HG03039 (cell line): Measurements from ENCODE around the gene DPYD.

Source experiments
- ATAC-seq: cut with Tn5 transposase; IDR thresholded peaks from one replicate; pipeline ENCODE4 v1.9.1; 2021; ENCODE audit warnings: mild to moderate bottlenecking, moderate library complexity; ENCODE audit not compliant: unreplicated experiment

Gene DPYD

GRCh38 chr1:97461782-97462181 lies 459.1 kb downstream of the DPYD start:
- ATAC-seq = peak; percentile 82

- no peak for ATAC-seq
Measured at GRCh38 chr1:97457446-97458089, 463.3 kb downstream of the DPYD start.

GRCh38 chr1:97451944-97452343 lies 468.9 kb downstream of the DPYD start:
- no peak for ATAC-seq

- no peak for ATAC-seq
Measured at GRCh38 chr1:97451046-97451826, 469.6 kb downstream of the DPYD start.

- no peak for ATAC-seq
Measured at GRCh38 chr1:97441966-97442365, 478.9 kb downstream of the DPYD start.

- ATAC-seq = no peak
Measured at GRCh38 chr1:97433824-97434177, 487.0 kb downstream of the DPYD start.

GRCh38 chr1:97433094-97433823 lies 487.6 kb downstream of the DPYD start:
- ATAC-seq = no peak

- ATAC-seq = peak; percentile 48
Measured at GRCh38 chr1:97427371-97427770, 493.5 kb downstream of the DPYD start.

- ATAC-seq = no peak
Measured at GRCh38 chr1:97424209-97424608, 496.6 kb downstream of the DPYD start.

- no peak for ATAC-seq
Measured at GRCh38 chr1:97423403-97423802, 497.4 kb downstream of the DPYD start.

GRCh38 chr1:97417661-97418060 lies 503.2 kb downstream of the DPYD start:
- no peak for ATAC-seq

GRCh38 chr1:97414682-97415312 lies 506.0 kb downstream of the DPYD start:
- ATAC-seq = no peak

- no peak for ATAC-seq
Measured at GRCh38 chr1:97412737-97413136, 508.1 kb downstream of the DPYD start.

GRCh38 chr1:97412166-97412565 lies 508.7 kb downstream of the DPYD start:
- no peak for ATAC-seq

GRCh38 chr1:97396463-97396862 lies 524.4 kb downstream of the DPYD start:
- ATAC-seq = no peak

- no peak for ATAC-seq
Measured at GRCh38 chr1:97392701-97393100, 528.1 kb downstream of the DPYD start.

- ATAC-seq = no peak
Measured at GRCh38 chr1:97385536-97386277, 535.1 kb downstream of the DPYD start.

- ATAC-seq = no peak
Measured at GRCh38 chr1:97384294-97384968, 536.4 kb downstream of the DPYD start.

GRCh38 chr1:97383797-97384196 lies 537.0 kb downstream of the DPYD start:
- no peak for ATAC-seq

- no peak for ATAC-seq
Measured at GRCh38 chr1:97382206-97382605, 538.6 kb downstream of the DPYD start.
